ENCODE measurements around the gene IPO13.

Gene IPO13, protein sequence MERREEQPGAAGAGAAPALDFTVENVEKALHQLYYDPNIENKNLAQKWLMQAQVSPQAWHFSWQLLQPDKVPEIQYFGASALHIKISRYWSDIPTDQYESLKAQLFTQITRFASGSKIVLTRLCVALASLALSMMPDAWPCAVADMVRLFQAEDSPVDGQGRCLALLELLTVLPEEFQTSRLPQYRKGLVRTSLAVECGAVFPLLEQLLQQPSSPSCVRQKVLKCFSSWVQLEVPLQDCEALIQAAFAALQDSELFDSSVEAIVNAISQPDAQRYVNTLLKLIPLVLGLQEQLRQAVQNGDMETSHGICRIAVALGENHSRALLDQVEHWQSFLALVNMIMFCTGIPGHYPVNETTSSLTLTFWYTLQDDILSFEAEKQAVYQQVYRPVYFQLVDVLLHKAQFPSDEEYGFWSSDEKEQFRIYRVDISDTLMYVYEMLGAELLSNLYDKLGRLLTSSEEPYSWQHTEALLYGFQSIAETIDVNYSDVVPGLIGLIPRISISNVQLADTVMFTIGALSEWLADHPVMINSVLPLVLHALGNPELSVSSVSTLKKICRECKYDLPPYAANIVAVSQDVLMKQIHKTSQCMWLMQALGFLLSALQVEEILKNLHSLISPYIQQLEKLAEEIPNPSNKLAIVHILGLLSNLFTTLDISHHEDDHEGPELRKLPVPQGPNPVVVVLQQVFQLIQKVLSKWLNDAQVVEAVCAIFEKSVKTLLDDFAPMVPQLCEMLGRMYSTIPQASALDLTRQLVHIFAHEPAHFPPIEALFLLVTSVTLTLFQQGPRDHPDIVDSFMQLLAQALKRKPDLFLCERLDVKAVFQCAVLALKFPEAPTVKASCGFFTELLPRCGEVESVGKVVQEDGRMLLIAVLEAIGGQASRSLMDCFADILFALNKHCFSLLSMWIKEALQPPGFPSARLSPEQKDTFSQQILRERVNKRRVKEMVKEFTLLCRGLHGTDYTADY

DNA sequence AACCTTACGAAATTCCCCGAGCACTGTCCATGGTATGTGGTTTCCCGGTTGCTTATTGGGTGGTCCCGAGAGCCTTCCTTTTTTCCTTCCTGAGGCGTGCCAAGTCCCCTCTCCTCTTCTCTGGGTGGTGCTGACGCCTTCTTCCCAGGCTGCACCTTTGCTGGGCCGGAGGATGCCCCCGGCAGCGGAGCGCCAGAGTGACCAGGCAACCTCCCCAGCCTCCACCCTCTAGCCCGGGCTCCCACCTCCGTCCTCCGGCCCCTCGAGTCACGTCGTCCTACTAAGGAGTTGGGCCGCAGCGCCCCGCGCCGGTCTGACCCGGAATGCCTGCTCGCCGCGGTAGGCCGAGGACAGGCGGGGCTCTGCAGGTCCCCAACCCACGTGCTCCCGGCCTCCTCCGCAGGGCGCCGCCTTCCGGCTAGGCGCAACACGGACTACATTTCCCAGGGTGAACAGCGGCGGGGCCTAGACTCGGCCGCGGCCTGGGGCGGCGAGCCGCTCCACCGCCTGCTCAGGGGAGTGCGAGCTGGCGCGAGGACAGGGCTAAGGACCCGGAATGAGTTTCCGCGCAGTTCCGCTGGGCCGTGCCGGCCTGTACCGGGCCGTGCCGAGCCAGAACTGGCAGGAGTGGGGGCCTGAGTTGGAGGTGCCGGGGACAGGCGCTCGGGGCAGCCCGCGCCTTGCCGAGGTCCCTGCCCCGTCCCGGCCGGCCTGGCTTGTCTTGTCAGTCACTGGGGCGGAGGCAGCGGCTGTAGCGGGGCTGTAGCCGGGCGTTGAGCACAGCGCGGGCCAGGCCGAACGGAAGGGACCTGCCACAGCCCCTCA lies at the start of gene IPO13:
IPO13 (plus strand) TSS at position 715 of the 825 bp plus-strand sequence. CDS start 651 bp downstream, outside the sequence.
- POLR2A ChIA-PET = interaction anchor here (0.6 to 1.6 kb wide), 2 partner anchors 10 to 571 kb away, joined by 4 read pairs; no protein-coding TSS in a partner anchor
- TF ChIP-seq, protein P1, sequence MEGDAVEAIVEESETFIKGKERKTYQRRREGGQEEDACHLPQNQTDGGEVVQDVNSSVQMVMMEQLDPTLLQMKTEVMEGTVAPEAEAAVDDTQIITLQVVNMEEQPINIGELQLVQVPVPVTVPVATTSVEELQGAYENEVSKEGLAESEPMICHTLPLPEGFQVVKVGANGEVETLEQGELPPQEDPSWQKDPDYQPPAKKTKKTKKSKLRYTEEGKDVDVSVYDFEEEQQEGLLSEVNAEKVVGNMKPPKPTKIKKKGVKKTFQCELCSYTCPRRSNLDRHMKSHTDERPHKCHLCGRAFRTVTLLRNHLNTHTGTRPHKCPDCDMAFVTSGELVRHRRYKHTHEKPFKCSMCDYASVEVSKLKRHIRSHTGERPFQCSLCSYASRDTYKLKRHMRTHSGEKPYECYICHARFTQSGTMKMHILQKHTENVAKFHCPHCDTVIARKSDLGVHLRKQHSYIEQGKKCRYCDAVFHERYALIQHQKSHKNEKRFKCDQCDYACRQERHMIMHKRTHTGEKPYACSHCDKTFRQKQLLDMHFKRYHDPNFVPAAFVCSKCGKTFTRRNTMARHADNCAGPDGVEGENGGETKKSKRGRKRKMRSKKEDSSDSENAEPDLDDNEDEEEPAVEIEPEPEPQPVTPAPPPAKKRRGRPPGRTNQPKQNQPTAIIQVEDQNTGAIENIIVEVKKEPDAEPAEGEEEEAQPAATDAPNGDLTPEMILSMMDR (IDR thresholded peaks at IDR 0.05; ENCODE audit: insufficient read depth, low read length, missing control alignments) = peak; percentile 67
- CTCF ChIA-PET = interaction anchor here (0.6 to 10.1 kb wide), 18 partner anchors 9 to 416 kb away, joined by 3 to 167 read pairs (median 4); partner anchors contain the start of genes ARTN and DPH2
- peak; percentile 38 for DNase-seq (ENCODE audit: low read depth, low spot score)
- H3K4me3 ChIP-seq (ENCODE audit: low read depth, low read length) = peak within 1 kb of the TSS; percentile 86

DNA sequence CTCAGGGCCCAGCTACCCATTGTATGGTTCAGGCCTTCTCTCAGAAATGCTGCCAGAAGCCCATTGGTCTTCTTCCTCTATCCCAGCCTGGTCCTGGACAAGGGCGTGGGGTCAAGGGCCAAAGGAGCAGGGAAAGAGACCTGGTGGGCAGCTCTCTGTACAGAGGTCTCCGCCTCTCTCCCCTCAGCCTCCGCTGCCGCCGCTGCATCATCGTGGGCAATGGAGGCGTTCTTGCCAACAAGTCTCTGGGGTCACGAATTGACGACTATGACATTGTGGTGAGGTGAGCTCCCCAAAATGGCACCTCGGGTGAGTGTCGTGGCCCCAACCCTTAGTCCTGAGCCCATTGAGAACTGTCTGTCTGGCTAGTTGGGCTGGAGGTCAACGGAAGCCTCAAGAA lies 47.8 kb upstream of the IPO13 start:
- ChIA-PET POLR2A (no interaction called here), CTCF (interaction anchor here (1.3 to 2.5 kb wide), 2 partner anchors 36 to 136 kb away, joined by 3 to 15 read pairs; no protein-coding TSS in a partner anchor)
- TF ChIP-seq, protein P1 (IDR thresholded peaks at IDR 0.05; ENCODE audit: insufficient read depth, low read length, missing control alignments) = no peak
- no peak overlapping the region for H3K4me3 ChIP-seq (ENCODE audit: low read depth, low read length)
- no peak for DNase-seq (ENCODE audit: low read depth, low spot score)

DNA sequence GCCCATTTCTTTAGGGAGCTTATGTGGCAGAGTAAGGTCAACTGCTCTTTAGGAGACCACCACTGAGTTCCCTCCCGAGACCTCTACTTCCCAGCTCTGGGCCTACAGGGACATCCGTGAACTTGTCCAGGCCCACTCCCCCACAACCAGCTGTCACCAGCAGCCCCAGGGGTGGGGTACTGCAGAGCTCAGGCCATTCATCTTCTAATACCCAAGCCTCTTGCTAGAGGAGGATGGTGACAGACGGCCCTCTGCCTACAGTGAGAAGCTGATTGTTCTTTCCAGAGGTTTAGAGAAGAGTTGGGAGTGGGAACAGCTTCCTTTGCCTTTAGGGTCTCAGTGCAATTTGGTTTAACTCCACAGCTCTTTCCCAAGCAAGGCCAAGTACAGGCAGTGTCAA lies 46.4 kb upstream of the IPO13 start:
- DNase-seq (ENCODE audit: low read depth, low spot score) = no peak
- ChIA-PET CTCF (interaction anchor here (0.6 to 2.1 kb wide), 3 partner anchors 15 to 137 kb away, joined by 3 to 6 read pairs (median 3); partner anchors contain the start of gene ARTN), POLR2A (no interaction called here)
- no peak overlapping the region for H3K4me3 ChIP-seq (ENCODE audit: low read depth, low read length)
- TF ChIP-seq, protein P1 (IDR thresholded peaks at IDR 0.05; ENCODE audit: insufficient read depth, low read length, missing control alignments) = no peak

GRCh38 chr1:43901196-43901961 lies 45.4 kb upstream of the IPO13 start:
- TF ChIP-seq, protein P1 (IDR thresholded peaks at IDR 0.05; ENCODE audit: insufficient read depth, low read length, missing control alignments) = no peak
- no peak overlapping the region for H3K4me3 ChIP-seq (ENCODE audit: low read depth, low read length)
- POLR2A ChIA-PET = no interaction called here
- DNase-seq (ENCODE audit: low read depth, low spot score) = no peak
- CTCF ChIA-PET = interaction anchor here (0.8 to 2.1 kb wide), 3 partner anchors 11 to 34 kb away, joined by 3 to 6 read pairs (median 3); partner anchors contain the start of gene ARTN
